Esophagus (tissue), 2 donors: Measurements from ENCODE around the gene FLOT1. TPM values are rescaled to one million over a fixed set of nuclear protein-coding genes. Genes with fewer than 3 reads are reported as not detected.
A peak's percentile ranks its signal among the peaks of the same experiment; 100 is the strongest.
"Not testable (repeated sequence)": the region's sequence is repeated elsewhere in the genome, so short reads cannot be mapped to it uniquely, and the experiment has no call there.

ENCODE experiments used
- H3K27ac ChIP-seq, 2 donors: one replicate each; pipeline ENCODE4 v1.5.1; 2013; ENCODE audit warnings: low read depth in 2 of 2, mild to moderate bottlenecking in 2 of 2, inconsistent platforms in 1 of 2, low read length in 1 of 2, moderate library complexity in 1 of 2
- H3K27me3 ChIP-seq, 2 donors: one replicate each; pipeline ENCODE4 v1.6.1; 2013; ENCODE audit warnings: low read length in 2 of 2, control low read depth in 1 of 2, mild to moderate bottlenecking in 1 of 2; ENCODE audit not compliant: insufficient read depth in 2 of 2, control insufficient read depth in 1 of 2
- H3K36me3 ChIP-seq, 2 donors: one replicate each; pipeline ENCODE4 v1.6.1; 2013; ENCODE audit warnings: low read length in 1 of 2; ENCODE audit not compliant: control insufficient read depth in 2 of 2, insufficient read depth in 2 of 2
- H3K4me1 ChIP-seq, 2 donors: one replicate each; pipeline ENCODE4 v1.6.1; 2013; ENCODE audit warnings: low read length in 1 of 2; ENCODE audit not compliant: control insufficient read depth in 2 of 2, insufficient read depth in 2 of 2
- H3K4me3 ChIP-seq, 2 donors: one replicate each; pipeline ENCODE4 v1.5.1; 2013; ENCODE audit warnings: low read length in 2 of 2, mild to moderate bottlenecking in 2 of 2, low read depth in 1 of 2, moderate library complexity in 1 of 2
- H3K9me3 ChIP-seq, 2 donors: one replicate each; pipeline ENCODE4 v1.6.1; 2013; ENCODE audit warnings: mild to moderate bottlenecking in 2 of 2, low read depth in 1 of 2, low read length in 1 of 2, moderate library complexity in 1 of 2; ENCODE audit not compliant: control insufficient read depth in 2 of 2, insufficient read depth in 1 of 2
- WGBS, 2 donors: extraction: QIAGEN DNeasy Blood & Tissue Kit; methylation state at CpG; one replicate each; pipeline ENCODE4 v1.1.7; 2013; 5-methylcytosine and 5-hydroxymethylcytosine counted together
- polyA plus RNA-seq, 2 donors: library from polyadenylated mRNA; stranded (reverse); fragments of 200-250 nt; gene quantifications; one replicate each; pipeline ENCODE4 v1.2.3, GENCODE V29; 2013
- donor health status: healthy with polysubstance abuse.
- donor health status: Bipolar disorder and iron deficiency.

Gene FLOT1
- polyA plus RNA-seq, 2 donors: 80.9 to 87.0 TPM

- H3K4me3 ChIP-seq: no peak overlapping the region
- no peaks in the 10 kb centered on the region for H3K36me3 ChIP-seq
- peak overlapping the region in 1 of 2 donors; percentile 73 for H3K27ac ChIP-seq
- 86 to 95% methylated on average over 1 of the region's 1 CpG for WGBS, 2 donors
- no peaks in the 10 kb centered on the region for H3K27me3 ChIP-seq
- H3K9me3 ChIP-seq: no peaks in the 10 kb centered on the region
- H3K4me1 ChIP-seq: peaks cover 3 to 12% of the 10 kb centered on the region in 2 donors
Observed at GRCh38 chr6:30763155-30763617, 20.7 kb upstream of the FLOT1 start.

GRCh38 chr6:30761791-30762429 lies 19.4 kb upstream of the FLOT1 start:
- H3K27ac ChIP-seq: peak overlapping the region; percentile 49 to 76

GRCh38 chr6:30760549-30760948 lies 18.1 kb upstream of the FLOT1 start:
- WGBS, 2 donors: 59 to 63% methylated on average over 8 of the region's 8 CpGs
- no peaks in the 10 kb centered on the region for H3K27me3 ChIP-seq
- H3K36me3 ChIP-seq: no peaks in the 10 kb centered on the region
- H3K9me3 ChIP-seq: no peaks in the 10 kb centered on the region
- H3K4me1 ChIP-seq: peaks cover 3 to 12% of the 10 kb centered on the region in 2 donors
- no peak overlapping the region for H3K4me3 ChIP-seq
- peak overlapping the region; percentile 79 to 80 for H3K27ac ChIP-seq

More at GRCh38 chr6:30761791-30762429, 19.4 kb upstream of the FLOT1 start:
- Histone ChIP-seq H3K4me1 (peaks cover 3 to 12% of the 10 kb centered on the region in 2 donors), H3K9me3 (no peaks in the 10 kb centered on the region), H3K36me3 (no peaks in the 10 kb centered on the region), H3K27me3 (no peaks in the 10 kb centered on the region), H3K4me3 (no peak overlapping the region)
- 70 to 77% methylated on average over 4 of the region's 4 CpGs for WGBS, 2 donors

- Histone ChIP-seq H3K4me3 (no peak overlapping the region), H3K4me1 (peaks cover 3 to 12% of the 10 kb centered on the region in 2 donors), H3K9me3 (no peaks in the 10 kb centered on the region), H3K36me3 (no peaks in the 10 kb centered on the region), H3K27ac (peak overlapping the region in 1 of 2 donors; percentile 9), H3K27me3 (no peaks in the 10 kb centered on the region)
- 88 to 90% methylated on average over 10 of the region's 10 CpGs for WGBS, 2 donors
Observed at GRCh38 chr6:30759575-30760239, 17.2 kb upstream of the FLOT1 start.

- H3K4me3 ChIP-seq: no peak overlapping the region
- WGBS, 2 donors: 95 to 96% methylated on average over 1 of the region's 1 CpG
- no peaks in the 10 kb centered on the region for H3K36me3 ChIP-seq
- H3K4me1 ChIP-seq: peaks cover 3 to 7% of the 10 kb centered on the region in 2 donors
- peak overlapping the region in 1 of 2 donors; percentile 57 for H3K27ac ChIP-seq
- H3K9me3 ChIP-seq: no peaks in the 10 kb centered on the region
- no peaks in the 10 kb centered on the region for H3K27me3 ChIP-seq
Observed at GRCh38 chr6:30757261-30757904, 14.9 kb upstream of the FLOT1 start.

GRCh38 chr6:30756405-30757003 lies 14.0 kb upstream of the FLOT1 start:
- H3K27me3 ChIP-seq, H3K36me3 ChIP-seq, H3K27ac ChIP-seq, H3K4me3 ChIP-seq, H3K9me3 ChIP-seq, H3K4me1 ChIP-seq: not testable (repeated sequence)
- 87 to 93% methylated on average over 7 of the region's 7 CpGs for WGBS, 2 donors

GRCh38 chr6:30754631-30755030 lies 12.1 kb upstream of the FLOT1 start:
- peaks cover under 1 to 5% of the 10 kb centered on the region in 2 donors for H3K4me1 ChIP-seq
- H3K4me3 ChIP-seq: no peak overlapping the region
- 70 to 81% methylated on average over 3 of the region's 3 CpGs for WGBS, 2 donors
- H3K9me3 ChIP-seq: no peaks in the 10 kb centered on the region
- no peaks in the 10 kb centered on the region for H3K27me3 ChIP-seq
- H3K36me3 ChIP-seq: no peaks in the 10 kb centered on the region
- H3K27ac ChIP-seq: peak overlapping the region in 1 of 2 donors; percentile 30

GRCh38 chr6:30752157-30752927 lies 9.9 kb upstream of the FLOT1 start:
- WGBS, 2 donors: 17 to 46% methylated on average over 12 of the region's 12 CpGs
- Histone ChIP-seq H3K9me3 (no peaks in the 10 kb centered on the region), H3K27me3 (no peaks in the 10 kb centered on the region), H3K4me3 (peak overlapping the region in 1 of 2 donors; percentile 12), H3K27ac (peak overlapping the region; percentile 85 to 99), H3K36me3 (no peaks in the 10 kb centered on the region), H3K4me1 (peaks cover 0 to 14% of the 10 kb centered on the region in 2 donors)

- Histone ChIP-seq H3K4me3 (no peak overlapping the region), H3K4me1 (peaks cover 0 to 14% of the 10 kb centered on the region in 2 donors), H3K9me3 (no peaks in the 10 kb centered on the region), H3K27ac (peak overlapping the region; percentile 72 to 89), H3K27me3 (no peaks in the 10 kb centered on the region), H3K36me3 (no peaks in the 10 kb centered on the region)
Observed at GRCh38 chr6:30750379-30750668, 7.8 kb upstream of the FLOT1 start.
